Activated B cell treated with CpG ODN at 0.5 μM for 24 hours (primary cell): ENCODE measurements around the gene CYBB. TPM values are rescaled to one million over a fixed set of nuclear protein-coding genes. Genes with fewer than 3 reads are reported as not detected.

Experiments
- ATAC-seq: fragments of 200-7000 bp; cut with Tn5 transposase; one replicate; pipeline ENCODE4 v1.10.0; 2021; ENCODE audit warnings: low read depth, mild to moderate bottlenecking, moderate library complexity
- CTCF ChIA-PET: fragments of 350-600 bp; sonication (Branson Sonifier 250); formaldehyde crosslinking; loops from one replicate; lab custom pipeline; 2021; ENCODE audit warnings: antibody characterized with exemption; lab: Charles Lee
- POLR2A ChIA-PET: fragments of 350-600 bp; sonication (Branson Sonifier 250); formaldehyde crosslinking; loops from one replicate; lab custom pipeline; 2021; ENCODE audit warnings: antibody characterized with exemption; lab: Charles Lee
- DNase-seq: peaks from one replicate; pipeline ENCODE4 v3.0.0; 2022
- H3K27ac Mint-ChIP-seq: one replicate; pipeline ENCODE4 v1.8.0; 2020; ENCODE audit warnings: mixed read lengths
- H3K27me3 Mint-ChIP-seq: one replicate; pipeline ENCODE4 v1.8.0; 2021; ENCODE audit warnings: mixed read lengths
- H3K36me3 Mint-ChIP-seq: one replicate; pipeline ENCODE4 v1.8.0; 2021; ENCODE audit warnings: low read depth, mixed read lengths
- H3K4me1 Mint-ChIP-seq: one replicate; pipeline ENCODE4 v1.8.0; 2021; ENCODE audit warnings: mixed read lengths
- H3K4me3 Mint-ChIP-seq: one replicate; pipeline ENCODE4 v1.8.0; 2020; ENCODE audit warnings: mild to moderate bottlenecking, mixed read lengths
- H3K9me3 Mint-ChIP-seq: one replicate; pipeline ENCODE4 v1.8.0; 2020; ENCODE audit warnings: mixed read lengths
- intact Hi-C: fragments of 100-400 bp; cut with micrococcal nuclease; formaldehyde crosslinking; loops from one replicate; pipeline ENCODE4 v1.15.1; 2024
- total RNA-seq: library from RNA; stranded (reverse); gene quantifications from 2 replicates; pipeline ENCODE4 v1.2.3, GENCODE V29; 2022
- TF ChIP-seq, protein P1 (sequence below): fragments of 200-600 bp; IDR thresholded peaks from one replicate; pipeline ENCODE4 v1.8.0; 2022; ENCODE audit warnings: antibody characterized with exemption, mild to moderate bottlenecking

Gene CYBB
- total RNA-seq, 1 donor from 2014 or later = 165 TPM

DNA sequence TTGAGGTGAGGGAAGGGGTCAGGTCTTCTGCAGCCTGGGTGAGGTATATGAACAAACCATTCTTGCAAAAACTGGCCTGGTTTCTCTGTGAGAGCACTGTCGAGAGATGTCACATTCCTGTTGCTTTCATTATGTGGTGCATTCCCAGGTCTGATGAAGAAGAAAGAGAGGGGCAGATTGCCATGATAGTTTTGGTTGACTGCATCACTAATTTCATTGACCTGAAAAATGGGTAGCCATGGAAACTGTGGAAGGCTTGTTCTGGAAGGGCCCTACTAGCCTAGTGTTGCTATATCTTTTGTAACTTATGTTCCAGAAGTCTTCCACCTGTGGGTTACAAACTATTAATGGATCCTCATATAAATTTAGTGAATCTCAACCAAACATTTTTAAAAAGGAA, 32.9 kb upstream of the CYBB start:
- DNase-seq (no peak), ATAC-seq (no peak)
- intact Hi-C loops = loop anchor here (1.0 to 5.0 kb wide), 4 partner anchors 8 to 580 kb away; partner anchors contain the start of gene RPGR
- H3K4me1 Mint-ChIP-seq = peaks cover 35% of the 10 kb centered on the region
- ChIA-PET POLR2A (interaction anchor here (1.1 to 4.0 kb wide), 11 partner anchors 9 to 101 kb away, joined by 3 to 83 read pairs (median 20); partner anchors contain the start of genes CYBB and DYNLT3), CTCF (interaction anchor here (0.9 to 4.7 kb wide), 9 partner anchors 9 to 78 kb away, joined by 3 to 208 read pairs (median 17); partner anchors contain the start of gene CYBB)
- no peaks in the 10 kb centered on the region for H3K36me3 Mint-ChIP-seq
- peak overlapping the region; percentile 92 for H3K27ac Mint-ChIP-seq
- H3K4me3 Mint-ChIP-seq = peak overlapping the region; percentile 63
- TF ChIP-seq, protein P1, sequence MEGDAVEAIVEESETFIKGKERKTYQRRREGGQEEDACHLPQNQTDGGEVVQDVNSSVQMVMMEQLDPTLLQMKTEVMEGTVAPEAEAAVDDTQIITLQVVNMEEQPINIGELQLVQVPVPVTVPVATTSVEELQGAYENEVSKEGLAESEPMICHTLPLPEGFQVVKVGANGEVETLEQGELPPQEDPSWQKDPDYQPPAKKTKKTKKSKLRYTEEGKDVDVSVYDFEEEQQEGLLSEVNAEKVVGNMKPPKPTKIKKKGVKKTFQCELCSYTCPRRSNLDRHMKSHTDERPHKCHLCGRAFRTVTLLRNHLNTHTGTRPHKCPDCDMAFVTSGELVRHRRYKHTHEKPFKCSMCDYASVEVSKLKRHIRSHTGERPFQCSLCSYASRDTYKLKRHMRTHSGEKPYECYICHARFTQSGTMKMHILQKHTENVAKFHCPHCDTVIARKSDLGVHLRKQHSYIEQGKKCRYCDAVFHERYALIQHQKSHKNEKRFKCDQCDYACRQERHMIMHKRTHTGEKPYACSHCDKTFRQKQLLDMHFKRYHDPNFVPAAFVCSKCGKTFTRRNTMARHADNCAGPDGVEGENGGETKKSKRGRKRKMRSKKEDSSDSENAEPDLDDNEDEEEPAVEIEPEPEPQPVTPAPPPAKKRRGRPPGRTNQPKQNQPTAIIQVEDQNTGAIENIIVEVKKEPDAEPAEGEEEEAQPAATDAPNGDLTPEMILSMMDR = no peak
- H3K9me3 Mint-ChIP-seq = no peaks in the 10 kb centered on the region
- H3K27me3 Mint-ChIP-seq = no peaks in the 10 kb centered on the region

GRCh38 chrX:37752281-37752680, 27.6 kb upstream of the CYBB start:
- no peak for DNase-seq
- Mint-ChIP-seq H3K27ac (no peak overlapping the region), H3K9me3 (no peaks in the 10 kb centered on the region), H3K4me3 (no peak overlapping the region), H3K27me3 (no peaks in the 10 kb centered on the region), H3K4me1 (peaks cover 24% of the 10 kb centered on the region), H3K36me3 (no peaks in the 10 kb centered on the region)
- intact Hi-C loops = no loop called here
- no peak for ATAC-seq
- TF ChIP-seq, protein P1 = no peak
- ChIA-PET CTCF (interaction anchor here (0.7 kb wide), 1 partner anchor 570 kb away, joined by 4 read pairs; no protein-coding TSS in a partner anchor), POLR2A (interaction anchor here (0.8 to 4.3 kb wide), 5 partner anchors 9 to 65 kb away, joined by 3 to 38 read pairs (median 10); partner anchors contain the start of gene CYBB)

DNA sequence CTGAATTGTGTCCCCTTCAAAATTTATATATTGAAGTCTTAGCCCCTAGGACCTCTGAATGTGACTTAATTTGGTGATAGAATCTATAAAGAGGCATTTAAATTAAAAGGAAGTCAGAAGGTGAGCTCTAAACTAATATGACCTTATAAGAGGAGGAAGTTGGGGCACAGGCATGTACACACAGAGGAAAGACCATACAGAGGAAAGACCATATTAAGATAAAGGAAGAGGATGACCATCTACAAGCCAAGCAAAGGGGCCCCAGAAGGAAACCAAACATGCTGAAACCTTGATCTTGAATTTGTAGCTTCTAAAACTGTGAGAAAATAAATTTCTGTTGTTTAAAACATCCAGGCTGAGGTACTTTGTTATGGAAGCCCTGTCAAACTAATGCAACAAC, 26.9 kb upstream of the CYBB start:
- no peak overlapping the region for H3K27ac Mint-ChIP-seq
- CTCF ChIA-PET = no interaction called here
- H3K4me1 Mint-ChIP-seq = peaks cover 26% of the 10 kb centered on the region
- no peak overlapping the region for H3K4me3 Mint-ChIP-seq
- intact Hi-C loops = no loop called here
- TF ChIP-seq, protein P1 = no peak
- no peaks in the 10 kb centered on the region for H3K9me3 Mint-ChIP-seq
- DNase-seq (no peak), ATAC-seq (no peak)
- POLR2A ChIA-PET = interaction anchor here (0.7 to 4.3 kb wide), 6 partner anchors 9 to 65 kb away, joined by 3 to 38 read pairs (median 8); partner anchors contain the start of gene CYBB
- H3K36me3 Mint-ChIP-seq = no peaks in the 10 kb centered on the region
- H3K27me3 Mint-ChIP-seq = no peaks in the 10 kb centered on the region

DNA sequence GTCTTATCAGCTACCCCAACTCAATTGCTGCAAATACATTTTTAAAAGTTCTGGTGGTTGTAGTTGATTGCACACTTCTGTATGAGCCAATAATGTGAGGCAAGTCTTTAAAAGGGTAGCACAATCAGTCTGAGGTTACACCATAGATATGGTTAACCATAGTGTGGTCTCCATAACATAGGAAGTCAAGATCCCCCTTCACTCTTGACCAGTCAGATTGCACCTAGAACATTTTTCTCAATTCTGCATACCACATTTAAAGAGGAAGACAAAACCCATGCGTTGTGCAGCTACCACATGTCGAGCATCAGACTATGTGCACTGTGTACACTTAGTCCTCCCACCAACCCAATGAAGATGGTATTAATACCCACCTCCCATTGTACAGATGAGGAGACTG, 26.5 kb upstream of the CYBB start:
- TF ChIP-seq, protein P1 = no peak
- H3K36me3 Mint-ChIP-seq = no peaks in the 10 kb centered on the region
- DNase-seq = no peak
- POLR2A ChIA-PET = interaction anchor here (0.7 to 4.3 kb wide), 5 partner anchors 10 to 64 kb away, joined by 3 to 38 read pairs (median 10); partner anchors contain the start of gene CYBB
- CTCF ChIA-PET = no interaction called here
- no peak for ATAC-seq
- H3K4me3 Mint-ChIP-seq = no peak overlapping the region
- H3K4me1 Mint-ChIP-seq = peaks cover 28% of the 10 kb centered on the region
- no peak overlapping the region for H3K27ac Mint-ChIP-seq
- intact Hi-C loops = no loop called here
- no peaks in the 10 kb centered on the region for H3K9me3 Mint-ChIP-seq
- H3K27me3 Mint-ChIP-seq = no peaks in the 10 kb centered on the region

DNA sequence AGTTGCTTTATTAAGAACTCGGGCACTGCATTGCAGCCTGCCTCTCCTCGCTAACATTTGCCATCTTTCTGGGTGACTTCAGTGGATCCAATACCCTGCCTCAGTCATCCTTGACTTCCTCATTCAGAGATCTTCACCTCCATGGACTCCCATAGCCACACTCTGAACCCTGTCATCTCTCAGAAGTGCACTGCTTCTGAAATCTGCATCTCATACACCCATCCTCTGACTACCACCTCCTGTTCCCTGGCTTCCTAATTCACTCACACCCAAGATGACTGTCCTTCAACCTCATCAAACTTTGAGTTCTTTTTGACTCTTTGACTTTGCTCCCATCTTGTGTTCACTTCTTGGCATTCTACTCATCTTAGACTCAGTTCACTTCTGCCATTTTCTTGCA, 25.3 kb upstream of the CYBB start:
- CTCF ChIA-PET = interaction anchor here (2.5 kb wide), 1 partner anchor 8 kb away, joined by 11 read pairs; no protein-coding TSS in a partner anchor
- H3K27ac Mint-ChIP-seq = no peak overlapping the region
- H3K27me3 Mint-ChIP-seq = no peaks in the 10 kb centered on the region
- no peaks in the 10 kb centered on the region for H3K36me3 Mint-ChIP-seq
- DNase-seq = no peak
- TF ChIP-seq, protein P1 = no peak
- POLR2A ChIA-PET = interaction anchor here (0.7 to 4.3 kb wide), 7 partner anchors 9 to 62 kb away, joined by 5 to 38 read pairs (median 8); partner anchors contain the start of gene CYBB
- intact Hi-C loops = loop anchor here (2.0 kb wide), 1 partner anchor 62 kb away; no protein-coding TSS in a partner anchor
- no peaks in the 10 kb centered on the region for H3K9me3 Mint-ChIP-seq
- ATAC-seq = peak; percentile 20
- peaks cover 35% of the 10 kb centered on the region for H3K4me1 Mint-ChIP-seq
- H3K4me3 Mint-ChIP-seq = no peak overlapping the region
